CD1c-positive myeloid dendritic cell (primary cell): Measurements from ENCODE around the gene SCN9A.
"Not testable (repeated sequence)": the region's sequence is repeated elsewhere in the genome, so short reads cannot be mapped to it uniquely, and the experiment has no call there.

Experiments
- DNase-seq: peaks from one replicate; pipeline ENCODE4 v3.0.0-alpha.2; 2016; ENCODE audit errors: extremely low spot score

Gene SCN9A

GRCh38 chr2:166335284-166335683 is 40.5 kb downstream of the SCN9A start:
- DNase-seq, result no peak

- no peak for DNase-seq
These were observed 40.9 kb downstream of the SCN9A start for GRCh38 chr2:166334805-166335204.

- DNase-seq, result no peak
These were observed 41.9 kb downstream of the SCN9A start for GRCh38 chr2:166333801-166334200.

- no peak for DNase-seq
These were observed 43.6 kb downstream of the SCN9A start for GRCh38 chr2:166332106-166332505.

- DNase-seq, result no peak
These were observed 44.3 kb downstream of the SCN9A start for GRCh38 chr2:166331468-166331867.

- no peak for DNase-seq
These were observed 46.3 kb downstream of the SCN9A start for GRCh38 chr2:166329465-166329864.

GRCh38 chr2:166328147-166328546 is 47.6 kb downstream of the SCN9A start:
- no peak for DNase-seq

- no peak for DNase-seq
These were observed 54.7 kb downstream of the SCN9A start for GRCh38 chr2:166321076-166321475.

- no peak for DNase-seq
These were observed 61.6 kb downstream of the SCN9A start for GRCh38 chr2:166314022-166314759.

- DNase-seq, result not testable (repeated sequence)
These were observed 62.9 kb downstream of the SCN9A start for GRCh38 chr2:166312863-166313262.

GRCh38 chr2:166307326-166307725 is 68.4 kb downstream of the SCN9A start:
- DNase-seq, result no peak

GRCh38 chr2:166304656-166305055 is 71.1 kb downstream of the SCN9A start:
- DNase-seq, result no peak

- DNase-seq, result no peak
These were observed 73.7 kb downstream of the SCN9A start for GRCh38 chr2:166302036-166302435.

- DNase-seq, result no peak
These were observed 77.8 kb downstream of the SCN9A start for GRCh38 chr2:166297951-166298350.

- DNase-seq, result no peak
These were observed 81.8 kb downstream of the SCN9A start for GRCh38 chr2:166293984-166294383.

- no peak for DNase-seq
These were observed 90.5 kb downstream of the SCN9A start for GRCh38 chr2:166285215-166285614.

- DNase-seq, result no peak
These were observed 91.4 kb downstream of the SCN9A start for GRCh38 chr2:166284359-166284758.

- no peak for DNase-seq
These were observed 93.6 kb downstream of the SCN9A start for GRCh38 chr2:166282154-166282553.

GRCh38 chr2:166278856-166279255 is 96.9 kb downstream of the SCN9A start:
- no peak for DNase-seq

- no peak for DNase-seq
These were observed 105.4 kb downstream of the SCN9A start for GRCh38 chr2:166270376-166270775.

GRCh38 chr2:166269322-166269721 is 106.4 kb downstream of the SCN9A start:
- no peak for DNase-seq

GRCh38 chr2:166257859-166258258 is 117.9 kb downstream of the SCN9A start:
- DNase-seq, result no peak

GRCh38 chr2:166256896-166257295 is 118.8 kb downstream of the SCN9A start:
- no peak for DNase-seq

GRCh38 chr2:166249318-166249717 is 126.4 kb downstream of the SCN9A start:
- no peak for DNase-seq
